GM21528 (cell line): ENCODE data around the gene NRIP3.
A peak's percentile ranks its signal among the peaks of the same experiment; 100 is the strongest.
"Not testable (repeated sequence)": the region's sequence is repeated elsewhere in the genome, so short reads cannot be mapped to it uniquely, and the experiment has no call there.

ENCODE experiments used
- ATAC-seq: cut with Tn5 transposase; IDR thresholded peaks from one replicate; pipeline ENCODE4 v1.9.1; 2021; ENCODE audit warnings: mild to moderate bottlenecking, moderate library complexity; ENCODE audit not compliant: unreplicated experiment, low FRiP score

The NRIP3 gene

GRCh38 chr11:9016916-9017642, 13.3 kb upstream of the NRIP3 start:
- ATAC-seq = no peak

GRCh38 chr11:9015677-9016076, 11.9 kb upstream of the NRIP3 start:
- peak; percentile 60 for ATAC-seq

- ATAC-seq = no peak
Measured at GRCh38 chr11:9014826-9015225, 11.0 kb upstream of the NRIP3 start.

GRCh38 chr11:9013373-9013772, 9.6 kb upstream of the NRIP3 start:
- no peak for ATAC-seq

GRCh38 chr11:9009538-9009937, 5.7 kb upstream of the NRIP3 start:
- ATAC-seq = not testable (repeated sequence)

DNA sequence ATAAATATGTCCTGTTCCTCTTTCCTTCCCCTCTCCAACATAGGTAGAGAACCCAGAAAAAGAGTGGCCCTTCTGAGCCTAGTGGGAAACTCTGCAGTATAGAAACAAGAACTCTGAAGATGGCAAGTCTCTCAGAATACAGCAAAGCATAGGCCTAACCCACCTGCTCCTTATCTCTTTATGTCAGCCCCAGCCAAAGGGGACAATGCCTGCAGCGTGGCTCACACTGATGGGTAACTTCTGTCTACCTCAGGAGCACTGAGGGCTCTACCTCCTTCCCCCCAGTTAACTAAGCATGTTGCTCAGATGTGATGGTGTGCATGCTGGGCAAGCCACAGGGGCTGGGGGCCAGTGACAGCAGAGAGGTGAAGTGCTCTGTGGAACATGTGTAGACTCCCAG, 4.9 kb upstream of the NRIP3 start:
- ATAC-seq = no peak

GRCh38 chr11:9008011-9008550, 4.3 kb upstream of the NRIP3 start:
- ATAC-seq = no peak

GRCh38 chr11:9005087-9005486, 1.3 kb upstream of the NRIP3 start:
- no peak for ATAC-seq

DNA sequence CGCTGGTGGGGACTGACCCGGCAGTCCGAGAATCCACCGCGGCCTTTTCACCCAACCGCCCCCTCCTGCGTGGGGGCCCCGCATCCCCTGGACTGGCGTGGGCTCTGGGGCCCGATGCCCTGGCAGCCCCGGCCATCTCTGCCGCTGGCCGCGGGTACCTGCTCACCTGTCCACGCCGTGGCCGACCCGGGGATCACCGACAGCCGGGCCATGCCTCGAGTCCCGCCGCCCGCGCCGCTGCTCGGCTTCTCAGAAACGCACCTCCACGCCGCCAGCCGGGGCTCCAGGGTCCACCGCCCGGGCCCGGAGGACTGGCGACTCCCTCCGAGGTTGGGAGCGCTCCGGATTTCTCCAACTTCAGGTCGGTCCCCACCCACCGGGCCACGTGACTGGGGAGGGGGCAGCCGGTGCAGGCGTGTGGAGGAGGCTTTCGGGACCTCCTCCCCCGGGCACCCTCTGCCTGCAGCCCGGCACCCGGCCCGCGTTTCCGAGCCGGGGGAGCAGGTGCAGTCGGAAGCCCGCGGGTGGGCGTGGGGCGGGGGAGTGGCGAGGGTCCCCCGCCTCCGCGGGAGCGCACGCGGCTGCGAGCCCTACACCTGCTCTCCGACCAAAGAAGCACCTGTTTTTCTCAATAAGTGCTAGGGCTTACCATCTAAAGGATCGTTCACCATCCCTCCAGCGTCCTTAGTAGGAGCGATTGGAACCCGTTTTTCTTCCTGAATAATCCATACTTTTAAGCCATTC, 554 bp upstream of the NRIP3 start:
- ATAC-seq = no peak

GRCh38 chr11:9002920-9003572, 755 bp downstream of the NRIP3 start:
- no peak for ATAC-seq

GRCh38 chr11:9001736-9002135, 2.1 kb downstream of the NRIP3 start:
- ATAC-seq = no peak

- no peak for ATAC-seq
Measured at GRCh38 chr11:8998017-8998416, 5.8 kb downstream of the NRIP3 start.

DNA sequence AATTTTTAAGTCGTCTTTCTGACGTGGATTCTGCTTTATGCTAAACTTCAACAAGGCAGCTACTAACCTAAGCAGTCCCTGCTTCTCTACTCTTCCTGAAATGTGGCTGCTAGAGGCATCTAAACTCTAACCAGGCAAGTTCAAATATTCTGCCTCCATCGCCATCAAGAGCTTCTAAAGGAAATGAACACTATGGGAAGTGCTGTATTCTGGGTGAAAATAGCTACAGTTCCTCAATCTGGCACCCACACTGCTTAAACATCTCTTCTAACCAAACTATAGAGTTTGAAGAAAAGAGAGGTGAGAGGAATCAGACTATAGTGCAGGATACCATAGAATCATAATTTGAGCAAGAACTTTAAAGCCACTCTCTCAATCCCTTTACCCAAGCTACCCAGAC, 6.3 kb downstream of the NRIP3 start:
- ATAC-seq = no peak

DNA sequence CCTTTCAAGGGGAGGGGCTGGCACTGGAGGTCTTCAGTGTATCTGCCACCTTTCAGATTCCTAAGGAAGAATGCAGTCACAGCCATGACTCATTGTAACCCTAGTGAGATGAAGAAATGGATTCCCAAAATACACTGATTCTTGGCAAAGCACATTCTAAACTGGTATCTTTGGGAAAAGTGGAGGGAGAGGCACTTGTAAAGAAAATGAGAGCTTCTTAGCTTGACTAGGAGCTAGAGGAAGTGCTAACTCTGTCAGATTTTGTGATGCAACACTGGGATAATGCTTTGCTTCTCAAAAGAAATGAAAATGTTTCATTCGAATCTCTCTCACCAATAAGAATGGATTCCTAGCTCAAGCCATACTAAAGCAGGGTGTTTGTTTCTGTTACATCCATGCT, 14.3 kb downstream of the NRIP3 start:
- ATAC-seq = no peak

- no peak for ATAC-seq
Measured at GRCh38 chr11:8988329-8989234, 15.2 kb downstream of the NRIP3 start.

GRCh38 chr11:8987446-8987845, 16.4 kb downstream of the NRIP3 start:
- no peak for ATAC-seq

DNA sequence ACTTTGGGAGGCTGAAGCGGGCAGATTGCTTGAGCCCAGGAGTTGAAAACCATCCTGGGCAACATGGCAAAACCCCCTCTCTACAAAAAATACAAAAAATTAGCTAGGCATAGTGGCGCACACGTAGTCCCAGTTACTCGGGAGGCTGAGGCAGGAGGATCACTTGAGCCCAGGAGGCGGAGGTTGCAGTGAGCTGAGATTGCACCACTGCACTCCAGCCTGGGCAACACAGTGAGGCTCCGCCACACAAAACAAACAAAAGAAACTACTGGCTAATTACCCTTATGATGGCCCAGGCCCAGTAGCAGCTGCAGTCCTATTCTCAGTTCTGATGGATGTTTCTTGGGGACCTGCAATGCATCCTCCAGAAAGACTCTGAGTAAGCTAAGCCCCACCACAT, 17.0 kb downstream of the NRIP3 start:
- ATAC-seq = not testable (repeated sequence)

GRCh38 chr11:8985462-8985861, 18.3 kb downstream of the NRIP3 start:
- no peak for ATAC-seq

DNA sequence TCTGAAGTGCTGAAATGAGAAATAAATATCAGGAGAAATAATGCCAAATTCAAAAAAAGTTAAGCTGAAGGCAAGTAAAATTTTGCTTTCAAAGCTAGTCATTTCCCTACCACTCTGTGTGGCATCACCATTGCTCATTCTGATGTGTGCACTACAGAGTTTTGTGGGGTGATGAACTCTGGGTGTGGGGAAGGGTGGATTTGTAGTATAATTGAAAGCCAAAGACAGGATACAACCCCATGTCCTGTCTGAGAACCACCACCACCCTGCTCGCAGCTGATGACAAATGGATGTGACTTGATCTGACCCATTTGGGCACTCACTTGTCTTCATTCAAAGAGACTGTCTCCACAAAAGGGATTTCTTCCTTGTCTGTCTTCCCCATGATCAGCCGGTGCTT, 20.2 kb downstream of the NRIP3 start:
- ATAC-seq = no peak

GRCh38 chr11:8980485-8980884, 23.3 kb downstream of the NRIP3 start:
- ATAC-seq = no peak
